ENCODE data around the gene CSTA.
A peak's percentile ranks its signal among the peaks of the same experiment; 100 is the strongest.

Gene CSTA

DNA sequence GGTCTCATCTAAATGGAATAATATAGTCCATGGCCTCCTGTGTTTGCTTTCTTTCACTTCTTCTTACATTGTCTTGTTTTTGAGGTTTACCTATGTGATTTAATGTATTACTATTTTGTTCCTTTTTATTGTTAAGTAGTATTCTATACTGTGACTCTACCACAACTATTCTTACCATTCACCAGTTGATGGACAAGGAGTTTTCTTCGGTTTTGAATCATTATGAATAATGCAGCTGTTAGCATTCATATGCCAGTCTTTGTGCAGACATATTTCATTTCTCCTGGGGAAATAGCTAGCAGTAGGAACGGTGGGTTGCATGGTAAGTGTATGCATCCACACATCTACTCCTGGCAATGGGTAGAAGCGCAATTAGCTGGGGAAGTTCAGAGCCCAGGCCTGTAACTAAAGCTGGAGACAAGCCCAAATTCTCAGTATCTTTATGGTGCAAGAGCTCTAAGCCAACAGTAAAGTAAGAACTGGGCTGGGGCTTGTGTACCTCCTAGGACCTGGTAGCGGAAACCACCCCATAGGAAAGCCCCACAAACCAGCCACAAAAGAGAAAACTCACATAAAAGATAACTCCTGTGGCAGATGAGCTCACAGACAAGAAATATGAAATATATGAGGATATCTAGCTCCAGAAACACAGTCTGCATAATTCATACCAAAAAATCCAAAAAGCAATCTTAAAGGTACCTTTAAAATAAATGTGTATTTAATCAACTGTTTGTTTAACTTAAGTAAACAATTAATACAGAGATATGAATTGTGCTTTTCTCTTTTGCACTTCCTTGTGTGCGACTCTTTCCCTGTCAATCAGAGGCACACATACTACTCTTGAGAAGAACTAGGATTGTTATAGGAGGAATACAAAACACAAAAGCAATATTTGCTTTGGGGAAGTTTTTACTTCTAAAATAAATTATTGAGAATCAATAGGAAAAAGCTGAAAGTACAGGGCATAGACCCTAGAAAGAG, 2.7 kb upstream of the CSTA start:
- no peak for DNase-seq (ENCODE audit: low spot score)

DNA sequence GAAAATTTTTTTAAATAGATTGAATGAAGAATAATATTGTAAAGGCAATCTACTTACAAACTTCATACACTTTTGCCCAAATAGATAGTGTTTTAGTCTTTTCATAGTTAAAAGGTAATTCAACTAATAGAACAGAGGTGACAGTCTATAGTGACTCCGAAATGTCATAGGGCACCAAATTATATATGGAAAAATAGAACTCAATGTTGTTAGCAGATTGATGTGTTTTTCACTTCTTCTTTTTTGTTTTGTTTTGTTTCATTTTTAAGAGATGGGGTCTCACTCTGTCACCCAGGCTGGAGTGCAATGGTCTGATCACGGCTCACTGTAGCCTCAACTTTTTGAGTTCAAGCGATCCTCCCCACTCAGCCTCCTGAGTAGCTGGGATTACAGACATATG, 721 bp downstream of the CSTA start:
- no peak for DNase-seq (ENCODE audit: low spot score)

DNA sequence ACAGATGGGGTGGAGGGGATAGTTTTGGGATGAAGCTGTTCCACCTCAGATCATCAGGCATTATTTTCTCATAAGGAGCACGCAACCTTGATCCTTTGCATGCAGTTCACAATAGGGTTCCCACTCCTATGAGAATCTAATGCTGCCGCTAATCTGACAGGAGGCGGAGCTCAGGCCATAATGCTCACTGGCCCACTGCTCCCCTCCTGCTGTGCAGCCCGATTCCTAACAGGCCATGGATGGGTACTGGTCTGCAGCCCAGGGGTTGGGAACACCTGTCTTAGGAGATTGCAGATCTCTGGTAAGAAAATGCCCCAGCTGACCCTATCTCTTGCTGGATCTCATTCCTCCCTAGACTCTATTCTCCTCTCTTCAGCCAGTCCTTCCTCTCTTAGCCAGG, 6.8 kb downstream of the CSTA start:
- DNase-seq (ENCODE audit: low spot score) = no peak

DNA sequence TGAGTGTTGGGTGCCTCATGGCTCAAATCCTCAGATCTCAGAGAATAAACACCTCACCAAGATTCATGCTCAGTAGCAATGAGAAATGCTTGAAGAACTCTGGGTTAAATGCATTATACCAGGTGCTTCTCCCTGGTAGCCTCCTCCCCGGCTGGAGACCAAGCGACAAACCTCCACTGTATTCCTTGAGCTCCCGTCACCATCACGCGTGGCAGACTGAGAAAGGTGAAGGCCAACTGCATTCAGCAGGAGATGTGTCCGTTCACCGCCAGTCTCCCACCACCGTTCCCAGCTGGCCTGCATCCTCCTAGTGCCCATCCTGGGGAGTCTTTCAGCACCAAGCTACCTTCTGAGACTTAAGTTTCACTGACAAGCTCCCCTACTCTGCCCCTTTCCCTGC, 7.5 kb downstream of the CSTA start:
- DNase-seq (ENCODE audit: low spot score) = no peak

DNA sequence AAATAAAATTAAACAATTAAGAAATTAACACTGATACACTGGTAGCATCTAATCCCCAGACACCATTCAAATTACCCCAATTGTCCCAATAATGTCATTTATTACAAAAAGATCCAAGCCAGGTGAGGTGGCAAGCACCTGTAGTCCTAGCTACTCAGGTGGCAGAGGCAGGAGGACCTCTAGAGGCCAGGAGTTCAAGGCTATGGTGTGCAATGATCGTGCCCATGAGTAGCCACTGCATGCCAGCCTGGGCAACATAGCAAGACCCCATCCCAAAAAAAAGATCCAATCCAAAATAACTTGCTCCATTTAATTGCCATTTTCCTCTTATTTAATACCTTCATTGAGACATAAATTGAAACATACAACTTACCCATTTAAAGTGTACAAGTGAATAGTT, 17.8 kb downstream of the CSTA start:
- no peak for DNase-seq (ENCODE audit: low spot score)

DNA sequence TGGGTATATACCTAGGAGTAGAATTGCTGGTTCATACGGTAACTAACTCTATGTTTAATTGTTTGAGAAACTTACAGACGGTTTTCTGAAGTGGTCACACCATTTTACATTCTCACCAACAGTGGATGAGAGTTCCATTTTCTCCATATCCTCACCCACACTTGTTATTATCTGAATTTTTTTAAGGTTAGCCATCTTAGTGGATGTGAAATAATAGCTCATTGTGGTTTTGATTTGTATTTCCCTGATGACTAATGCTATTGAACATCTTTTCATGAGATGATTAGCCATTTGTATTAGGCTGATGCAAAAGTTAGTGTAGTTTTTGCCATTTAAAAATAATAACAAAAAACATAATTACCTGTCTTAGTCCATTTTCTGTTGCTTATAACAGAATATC, 18.6 kb downstream of the CSTA start:
- DNase-seq (ENCODE audit: low spot score) = no peak

DNA sequence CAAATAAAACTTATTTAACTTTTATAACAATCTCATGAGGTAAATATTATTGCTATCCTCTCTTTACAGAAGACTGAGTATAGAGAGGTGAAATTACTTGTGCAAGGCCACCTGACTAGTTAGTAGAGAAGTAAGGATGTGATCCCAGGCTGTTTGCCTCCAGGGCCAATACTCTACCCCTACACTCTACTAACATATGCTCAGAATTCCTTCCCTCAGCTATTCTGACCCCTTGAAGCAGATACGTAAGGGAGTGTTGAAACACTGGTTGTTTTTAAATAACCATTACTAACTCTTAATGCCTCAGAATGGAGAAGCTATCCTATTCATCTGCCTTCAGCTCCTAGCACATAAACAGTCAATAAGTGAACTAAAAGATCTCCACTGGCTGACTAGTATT, 24.1 kb downstream of the CSTA start:
- no peak for DNase-seq (ENCODE audit: low spot score)

DNA sequence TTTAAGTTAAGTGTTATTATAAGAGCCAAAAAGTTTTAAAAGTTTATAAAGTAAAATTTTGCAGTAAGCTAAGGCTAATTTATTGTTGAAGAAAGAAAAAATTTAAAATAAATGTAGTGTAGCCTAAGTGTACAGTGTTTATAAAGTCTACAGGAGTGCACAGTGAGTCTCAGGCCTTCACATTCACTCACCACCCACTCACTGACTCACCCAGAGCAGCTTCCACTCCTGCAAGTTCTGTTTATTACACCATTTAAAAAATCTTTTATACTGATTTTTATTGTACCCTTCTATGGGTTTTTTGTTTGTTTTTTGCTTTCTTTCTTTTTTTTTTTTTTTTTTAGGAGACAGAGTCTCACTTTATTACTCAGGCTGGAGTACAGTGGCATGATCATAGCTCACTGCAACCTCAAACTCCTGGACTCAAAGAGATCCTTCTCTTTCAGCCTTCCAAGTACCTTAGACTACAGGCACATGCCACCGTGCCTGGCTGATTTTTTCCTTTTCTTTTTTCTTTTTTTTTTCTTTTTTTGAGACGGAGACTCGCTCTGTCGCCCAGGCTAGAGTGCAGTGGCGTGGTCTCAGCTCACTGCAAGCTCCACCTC, 25.9 kb downstream of the CSTA start:
- no peak for DNase-seq (ENCODE audit: low spot score)

DNA sequence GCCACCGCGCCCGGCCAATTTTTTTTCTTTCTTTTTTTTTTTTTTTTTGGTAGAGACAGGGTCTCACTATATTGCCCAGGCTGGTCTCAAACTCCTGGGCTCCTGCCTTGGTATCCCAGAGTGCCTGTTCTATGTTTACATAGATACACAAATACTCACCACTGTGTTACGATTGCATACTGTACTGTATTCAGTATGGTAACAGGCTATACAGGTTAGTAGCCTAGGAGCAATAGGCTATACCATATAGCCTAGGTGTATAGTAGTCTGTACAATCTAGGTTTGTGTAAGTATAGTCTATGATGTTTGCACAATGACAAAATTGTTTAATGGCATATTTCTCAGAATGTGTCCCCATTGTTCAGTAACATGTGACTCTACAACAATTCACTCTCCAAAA, 26.6 kb downstream of the CSTA start:
- no peak for DNase-seq (ENCODE audit: low spot score)

DNA sequence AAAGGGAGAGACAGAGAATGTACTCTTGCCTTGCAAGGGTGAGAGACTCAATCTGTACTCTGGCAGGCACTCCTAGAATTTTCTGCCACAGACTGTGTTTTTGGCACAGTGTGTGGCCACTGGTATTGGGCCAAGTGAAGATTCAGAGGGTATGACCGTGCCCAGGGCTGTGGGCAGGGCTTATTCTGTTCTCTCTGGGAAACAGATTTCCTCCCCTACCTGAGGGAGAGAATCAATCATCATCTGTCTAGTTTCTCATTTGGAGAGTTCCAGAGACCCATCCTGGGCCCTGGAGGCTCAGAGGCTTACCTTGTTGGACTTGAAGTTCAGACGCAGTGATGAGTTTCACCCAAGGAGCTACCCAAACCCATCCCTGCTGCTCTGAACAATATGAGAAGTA, 28.2 kb downstream of the CSTA start:
- DNase-seq (ENCODE audit: low spot score) = no peak

DNA sequence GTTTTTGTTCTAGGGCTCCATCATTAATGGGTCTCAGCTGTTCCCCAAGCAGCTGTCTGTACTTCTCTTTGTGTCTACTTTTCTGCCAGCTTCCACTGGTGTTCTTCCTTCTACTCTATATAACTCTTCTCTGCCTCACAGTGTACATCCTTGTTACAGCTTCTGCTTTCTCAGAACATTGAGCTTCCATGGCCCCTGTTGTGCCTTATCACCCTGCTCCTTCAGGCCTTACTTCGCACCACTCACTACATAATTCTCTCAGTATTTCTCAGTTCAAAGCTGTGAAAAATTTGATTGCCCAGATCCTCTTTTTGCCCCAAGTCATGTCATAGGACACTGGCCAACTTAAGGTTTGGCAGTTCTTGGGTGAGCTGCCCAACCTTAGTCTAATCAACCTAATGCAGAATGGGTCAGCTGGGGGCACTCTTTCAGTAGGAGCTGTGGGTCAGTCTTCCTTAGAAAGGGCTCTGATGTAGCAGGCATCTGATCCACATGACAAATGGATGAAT, 28.9 kb downstream of the CSTA start:
- DNase-seq (ENCODE audit: low spot score) = no peak

DNA sequence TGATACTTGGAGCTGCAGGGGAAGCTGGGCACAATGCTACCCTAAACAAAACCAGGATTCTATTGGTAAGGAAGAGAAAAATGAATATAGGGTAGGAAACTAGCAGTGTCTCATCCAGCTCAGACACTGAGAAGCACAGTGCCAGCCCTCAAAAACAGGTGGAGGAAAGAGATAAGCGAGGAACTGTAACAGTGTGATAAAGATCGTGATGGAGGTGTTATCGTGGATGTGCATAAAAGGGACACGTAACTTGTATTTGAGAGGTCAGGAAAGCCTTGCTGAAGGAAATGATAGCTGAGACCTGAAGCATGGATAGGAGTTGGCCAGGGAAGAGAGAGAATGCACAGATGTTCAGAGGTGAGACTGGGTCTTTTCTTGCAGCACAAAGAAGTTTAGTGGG, 30.6 kb downstream of the CSTA start:
- DNase-seq (ENCODE audit: low spot score) = no peak

DNA sequence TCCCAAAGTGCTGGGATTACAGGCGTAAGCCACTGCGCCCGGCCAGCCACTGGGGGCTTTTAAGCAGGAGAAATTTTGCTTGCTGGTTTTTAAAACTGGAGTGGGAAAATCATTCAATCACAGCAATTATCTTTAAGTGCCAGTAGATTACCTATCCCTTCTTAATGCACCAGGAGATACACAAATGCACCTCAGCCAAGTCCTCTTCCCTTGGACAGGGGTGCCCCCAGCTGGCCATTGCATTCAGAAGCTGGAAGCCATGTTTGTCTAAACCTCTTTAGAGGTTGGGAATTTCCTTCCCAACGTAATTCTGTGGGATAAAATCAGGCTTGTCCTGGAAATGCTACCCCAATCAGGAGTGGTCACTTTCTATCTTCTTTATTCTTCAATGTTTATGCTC, 31.4 kb downstream of the CSTA start:
- DNase-seq (ENCODE audit: low spot score) = no peak

DNA sequence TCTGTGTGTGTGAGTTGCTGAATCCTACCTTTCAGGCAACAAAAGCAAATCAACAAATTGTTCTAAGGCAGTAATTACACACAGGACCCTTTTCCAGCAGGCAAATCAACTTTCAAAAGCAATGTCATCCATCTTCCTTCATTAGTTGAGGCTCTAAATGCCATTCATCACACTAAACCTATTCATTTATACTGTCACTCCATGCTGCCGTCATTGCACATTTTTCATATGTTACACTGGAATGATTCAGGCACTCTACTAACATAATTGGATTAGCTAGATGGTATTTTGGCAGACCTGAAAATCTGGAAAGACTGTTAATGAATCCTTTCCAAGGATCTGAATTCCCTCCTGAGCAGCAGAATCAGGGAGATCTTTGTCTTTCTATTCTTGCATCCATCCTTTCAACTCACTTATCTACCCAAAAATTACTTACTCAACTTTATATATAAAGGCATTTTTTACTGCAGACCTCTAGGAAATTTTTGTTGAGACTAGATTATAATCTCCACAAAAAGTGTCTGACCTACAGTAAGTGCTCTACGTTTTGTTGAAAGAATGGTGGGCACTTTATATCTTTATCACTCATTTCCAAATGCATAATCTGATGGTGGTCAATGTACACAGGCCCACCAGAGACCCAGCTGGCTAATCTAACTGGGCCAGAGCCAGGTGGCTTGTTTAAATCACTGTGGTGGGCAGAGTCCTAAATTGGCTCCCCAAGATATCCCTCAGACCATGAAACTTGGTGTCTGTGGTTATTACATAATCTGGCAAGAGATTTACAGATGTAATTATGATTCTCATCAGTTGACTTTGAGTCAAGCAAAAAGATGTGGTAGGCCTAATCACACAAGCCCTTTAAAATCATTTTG, 33.0 kb downstream of the CSTA start:
- DNase-seq (ENCODE audit: low spot score) = no peak

DNA sequence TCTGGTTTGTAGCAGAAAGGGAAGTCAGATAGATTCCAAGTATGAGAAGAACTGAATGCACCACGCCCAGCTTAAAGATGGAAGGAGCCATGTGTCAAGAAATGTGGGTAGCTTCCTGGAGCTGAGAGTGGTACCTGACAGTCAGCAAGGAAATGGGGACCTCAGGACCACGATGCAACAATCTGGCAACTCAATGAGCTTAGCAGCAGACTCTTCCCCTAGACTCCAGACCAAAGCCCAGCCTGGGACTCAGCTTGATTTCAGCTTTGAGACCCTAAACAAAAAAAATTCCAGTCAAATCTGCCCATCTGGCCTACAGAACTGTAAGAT, 33.6 kb downstream of the CSTA start:
- DNase-seq (ENCODE audit: low spot score) = no peak

DNA sequence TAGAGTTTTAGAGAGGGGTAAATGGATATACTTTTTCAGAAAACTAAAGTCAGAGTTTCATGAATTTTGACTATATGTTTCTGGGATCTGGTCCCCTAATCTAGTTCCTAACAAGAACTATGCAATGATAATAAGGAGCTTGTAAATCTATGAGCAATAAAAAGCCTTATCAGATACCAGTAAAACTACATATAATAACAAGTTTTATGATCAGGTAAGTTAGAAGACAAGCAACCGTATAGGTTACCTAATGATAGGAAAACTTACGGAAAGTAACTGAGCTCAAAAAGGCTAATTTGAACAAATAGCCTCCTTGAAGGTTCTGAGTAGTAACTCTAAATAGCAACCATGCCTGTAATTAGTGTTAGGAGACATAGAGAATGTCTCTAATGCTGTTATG, 37.0 kb downstream of the CSTA start:
- no peak for DNase-seq (ENCODE audit: low spot score)

DNA sequence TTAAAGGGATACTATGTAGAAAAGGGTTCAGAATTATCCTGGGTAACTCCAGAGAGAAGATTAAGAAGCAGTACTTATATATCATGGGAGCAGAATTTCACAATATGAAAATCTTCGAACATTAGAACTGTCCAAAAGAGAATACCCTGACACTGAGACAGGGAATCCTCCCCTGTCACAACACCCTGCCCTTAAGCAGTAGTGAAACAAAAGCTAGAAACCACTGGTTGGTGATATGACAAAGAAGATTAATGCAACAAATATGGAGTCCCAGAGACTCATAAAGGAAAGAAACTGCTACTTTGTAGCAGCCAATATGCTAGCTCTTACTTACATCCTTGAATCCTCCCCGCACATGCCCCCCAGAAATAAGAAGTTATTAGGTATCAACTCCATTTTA, 39.4 kb downstream of the CSTA start:
- DNase-seq (ENCODE audit: low spot score) = no peak

DNA sequence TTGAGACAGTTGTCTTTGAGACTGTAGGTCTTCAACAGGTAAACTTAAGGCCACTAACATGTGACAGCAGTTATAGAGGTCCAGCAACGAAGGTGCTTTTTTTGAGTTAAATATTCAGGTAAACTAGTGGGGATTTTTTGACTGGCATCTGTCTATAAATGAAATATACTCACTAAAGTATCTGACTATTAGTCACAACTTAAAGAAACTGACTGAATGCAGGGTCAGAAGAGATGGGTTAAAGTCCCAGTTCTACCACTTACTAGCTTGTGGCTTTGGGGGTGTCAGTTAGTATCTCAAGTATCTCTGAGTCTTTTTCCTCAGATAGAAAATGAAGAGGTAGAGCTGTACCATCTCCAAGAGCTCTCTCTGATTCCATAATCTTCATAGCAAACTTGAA, 40.0 kb downstream of the CSTA start:
- DNase-seq (ENCODE audit: low spot score) = no peak

DNA sequence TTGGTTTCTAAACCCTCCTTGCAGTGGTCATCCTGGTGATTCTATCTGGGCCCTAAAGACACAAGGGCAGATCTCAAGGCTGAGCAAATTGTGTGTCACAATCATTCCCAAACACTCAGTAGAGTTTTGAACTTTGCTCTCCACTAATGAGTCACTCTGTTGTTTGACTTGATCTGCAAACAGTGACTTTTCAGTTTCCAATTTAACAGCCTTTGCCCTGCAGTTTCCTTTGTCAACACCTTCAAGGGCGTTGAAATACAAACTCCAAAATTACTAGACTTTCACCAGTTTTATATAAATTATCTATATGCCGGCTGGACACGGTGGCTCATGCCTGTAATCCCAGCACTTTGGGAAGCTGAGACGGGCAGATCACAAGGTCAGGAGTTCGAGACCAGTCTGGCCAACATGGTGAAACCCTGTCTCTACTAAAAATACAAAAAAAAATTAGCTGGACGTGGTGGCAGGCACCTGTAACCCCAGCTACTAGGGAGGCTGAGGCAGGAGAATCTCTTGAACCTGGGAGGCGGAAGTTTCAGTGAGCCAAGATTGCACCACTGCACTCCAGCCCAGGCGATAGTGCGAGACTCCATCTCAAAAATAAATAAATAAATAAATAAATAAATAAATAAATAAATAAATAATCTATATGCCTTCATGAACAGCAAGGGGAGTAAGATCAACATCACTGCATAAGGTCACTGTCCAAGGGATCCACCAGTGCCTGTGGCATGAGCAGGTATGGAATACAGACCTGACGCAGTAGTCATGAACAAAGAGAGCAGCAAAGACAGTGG, 40.7 kb downstream of the CSTA start:
- peak; percentile 87 for DNase-seq (ENCODE audit: low spot score)

DNA sequence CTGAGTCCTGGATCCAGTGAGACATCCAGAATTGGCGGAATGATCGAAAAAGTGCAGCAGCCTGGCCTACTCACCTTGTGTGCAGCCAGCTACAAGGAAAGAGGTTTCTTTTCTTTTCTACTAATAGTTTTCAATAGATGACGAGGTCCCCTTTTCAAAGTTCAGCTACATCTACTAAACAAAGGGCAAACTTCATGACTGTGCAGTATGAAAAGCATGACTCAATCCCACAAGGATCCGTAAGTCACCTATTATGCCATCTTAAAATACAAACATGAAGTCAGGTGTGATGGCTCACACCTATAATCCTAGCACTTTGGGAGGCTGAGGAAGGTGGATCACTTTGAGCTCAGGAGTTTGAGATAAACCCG, 41.3 kb downstream of the CSTA start:
- DNase-seq (ENCODE audit: low spot score) = peak; percentile 38

DNA sequence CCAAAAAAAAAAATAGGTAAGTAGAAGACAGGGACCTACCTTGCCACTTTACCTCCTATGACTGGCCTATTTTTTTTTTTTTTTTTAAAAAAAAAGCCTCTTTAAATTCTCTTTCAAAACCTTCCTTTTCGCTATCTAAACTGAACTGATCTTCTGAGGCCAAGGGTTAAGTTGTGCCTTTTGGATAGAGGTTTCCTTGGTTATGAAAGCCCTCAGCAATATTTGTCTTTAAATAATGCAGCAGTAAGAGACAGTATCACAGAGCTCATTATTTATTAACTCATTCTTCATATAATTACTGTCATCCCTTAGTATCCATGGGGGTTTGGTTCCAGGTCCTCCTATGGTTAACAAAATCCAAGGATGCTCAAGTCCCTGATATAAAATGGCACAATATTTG, 49.0 kb downstream of the CSTA start:
- DNase-seq (ENCODE audit: low spot score) = no peak

DNA sequence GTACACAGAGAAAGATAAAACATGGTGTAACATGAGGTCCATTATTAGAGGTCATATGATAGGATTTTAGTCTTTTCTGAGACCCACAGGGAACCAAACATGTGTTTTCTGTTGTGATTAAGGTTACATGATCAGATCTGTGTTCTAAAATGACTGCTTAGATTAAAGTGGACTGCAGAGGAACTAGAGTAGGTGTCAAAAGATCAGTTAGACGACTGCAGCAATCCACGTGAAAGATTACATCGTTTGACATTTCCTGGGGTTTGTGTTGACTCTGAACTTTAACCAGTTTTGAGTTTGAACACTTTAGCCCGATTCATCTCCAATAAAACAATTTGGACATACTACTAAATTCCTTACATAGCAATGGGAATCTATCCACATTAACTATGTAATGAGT, 52.9 kb downstream of the CSTA start:
- no peak for DNase-seq (ENCODE audit: low spot score)
